Measurements from ENCODE around the gene AS3MT.

DNA sequence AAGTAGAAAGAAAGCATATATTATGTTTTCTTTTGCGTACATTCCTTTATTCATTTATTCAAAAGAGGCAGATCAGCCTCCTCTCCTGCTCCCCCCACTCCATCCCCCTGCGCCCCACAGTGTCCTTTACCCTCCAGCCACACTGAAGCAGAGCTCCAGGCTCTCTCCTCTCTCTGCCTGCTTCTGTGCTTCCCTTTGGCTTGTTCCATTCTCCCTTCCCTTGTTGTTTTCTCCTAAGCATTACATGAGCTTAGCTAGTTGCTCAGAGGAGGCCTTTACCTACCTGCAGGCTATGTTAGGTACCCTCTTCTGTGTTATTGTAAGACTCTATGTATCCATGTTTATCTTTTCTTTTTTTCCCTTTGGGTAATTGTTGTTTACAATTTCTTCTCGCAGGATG is 76.2 kb downstream of the AS3MT start:
- TF ChIP-seq, protein P1, sequence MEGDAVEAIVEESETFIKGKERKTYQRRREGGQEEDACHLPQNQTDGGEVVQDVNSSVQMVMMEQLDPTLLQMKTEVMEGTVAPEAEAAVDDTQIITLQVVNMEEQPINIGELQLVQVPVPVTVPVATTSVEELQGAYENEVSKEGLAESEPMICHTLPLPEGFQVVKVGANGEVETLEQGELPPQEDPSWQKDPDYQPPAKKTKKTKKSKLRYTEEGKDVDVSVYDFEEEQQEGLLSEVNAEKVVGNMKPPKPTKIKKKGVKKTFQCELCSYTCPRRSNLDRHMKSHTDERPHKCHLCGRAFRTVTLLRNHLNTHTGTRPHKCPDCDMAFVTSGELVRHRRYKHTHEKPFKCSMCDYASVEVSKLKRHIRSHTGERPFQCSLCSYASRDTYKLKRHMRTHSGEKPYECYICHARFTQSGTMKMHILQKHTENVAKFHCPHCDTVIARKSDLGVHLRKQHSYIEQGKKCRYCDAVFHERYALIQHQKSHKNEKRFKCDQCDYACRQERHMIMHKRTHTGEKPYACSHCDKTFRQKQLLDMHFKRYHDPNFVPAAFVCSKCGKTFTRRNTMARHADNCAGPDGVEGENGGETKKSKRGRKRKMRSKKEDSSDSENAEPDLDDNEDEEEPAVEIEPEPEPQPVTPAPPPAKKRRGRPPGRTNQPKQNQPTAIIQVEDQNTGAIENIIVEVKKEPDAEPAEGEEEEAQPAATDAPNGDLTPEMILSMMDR (IDR thresholded peaks at IDR 0.05): no peak
- no peak for TF ChIP-seq POLR2A (IDR thresholded peaks at IDR 0.05)

Data from right lobe of liver (tissue), 4 donors.